Activated CD8-positive, alpha-beta memory T cell treated with anti-CD3 and anti-CD28 coated beads, Interleukin-2, amount 50 U/mL, for 48 hours (primary cell): ENCODE data around the gene MUSTN1.

ENCODE experiments used
- DNase-seq: peaks from one replicate; pipeline ENCODE4 v3.0.0-alpha.2; 2020

Gene MUSTN1

GRCh38 chr3:52834871-52835501 lies at the start of gene MUSTN1:
Gene MUSTN1 (minus strand): TSS chr3:52835019. CDS start chr3:52834948, 71 bp downstream.
- DNase-seq, result no peak

GRCh38 chr3:52882377-52882776 lies 47.6 kb upstream of the MUSTN1 start:
- peak; percentile 30 for DNase-seq

- no peak for DNase-seq
These were observed 47.1 kb upstream of the MUSTN1 start for GRCh38 chr3:52881871-52882270.

GRCh38 chr3:52880474-52880873 lies 45.7 kb upstream of the MUSTN1 start:
- peak; percentile 50 for DNase-seq

GRCh38 chr3:52880047-52880446 lies 45.2 kb upstream of the MUSTN1 start:
- DNase-seq, result no peak

- DNase-seq, result peak; percentile 35
These were observed 44.8 kb upstream of the MUSTN1 start for GRCh38 chr3:52879581-52879980.

GRCh38 chr3:52879090-52879489 lies 44.3 kb upstream of the MUSTN1 start:
- DNase-seq, result no peak

- DNase-seq, result no peak
These were observed 42.3 kb upstream of the MUSTN1 start for GRCh38 chr3:52877085-52877484.

- no peak for DNase-seq
These were observed 40.2 kb upstream of the MUSTN1 start for GRCh38 chr3:52874864-52875587.

GRCh38 chr3:52874160-52874701 lies 39.4 kb upstream of the MUSTN1 start:
- DNase-seq, result no peak

GRCh38 chr3:52873433-52874159 lies 38.8 kb upstream of the MUSTN1 start:
- no peak for DNase-seq

- no peak for DNase-seq
These were observed 37.4 kb upstream of the MUSTN1 start for GRCh38 chr3:52872245-52872644.

GRCh38 chr3:52871761-52872160 lies 36.9 kb upstream of the MUSTN1 start:
- DNase-seq, result no peak

GRCh38 chr3:52870471-52870870 lies 35.7 kb upstream of the MUSTN1 start:
- no peak for DNase-seq

- DNase-seq, result no peak
These were observed 31.6 kb upstream of the MUSTN1 start for GRCh38 chr3:52866427-52866826.

GRCh38 chr3:52865994-52866393 lies 31.2 kb upstream of the MUSTN1 start:
- DNase-seq, result no peak

GRCh38 chr3:52860424-52860768 lies 25.6 kb upstream of the MUSTN1 start:
- DNase-seq, result no peak

- DNase-seq, result no peak
These were observed 25.0 kb upstream of the MUSTN1 start for GRCh38 chr3:52859686-52860423.

GRCh38 chr3:52857864-52858263 lies 23.0 kb upstream of the MUSTN1 start:
- DNase-seq, result no peak

- DNase-seq, result no peak
These were observed 22.3 kb upstream of the MUSTN1 start for GRCh38 chr3:52857133-52857532.

GRCh38 chr3:52856666-52857065 lies 21.8 kb upstream of the MUSTN1 start:
- no peak for DNase-seq

GRCh38 chr3:52854013-52854412 lies 19.2 kb upstream of the MUSTN1 start:
- no peak for DNase-seq

GRCh38 chr3:52852419-52852818 lies 17.6 kb upstream of the MUSTN1 start:
- DNase-seq, result no peak
